SH-SY5Y (cell line): ENCODE data around the gene ACOXL.

Experiments used
- GATA2 ChIP-seq: IDR thresholded peaks from 2 replicates; pipeline ENCODE4 v1.6.1; 2011; ENCODE audit warnings: mild to moderate bottlenecking, low read depth, low read length
- GATA3 ChIP-seq: IDR thresholded peaks from 2 replicates; pipeline ENCODE4 v1.6.1; 2011; ENCODE audit warnings: low read depth, mild to moderate bottlenecking, low read length, moderate library complexity

ACOXL gene

GRCh38 chr2:111057045-111057444 is 324.7 kb downstream of the ACOXL start:
- TF ChIP-seq GATA2 (no peak), GATA3 (no peak)

- TF ChIP-seq GATA3 = no peak
Measured at GRCh38 chr2:111057721-111058120, 325.3 kb downstream of the ACOXL start.

- TF ChIP-seq GATA3 (no peak), GATA2 (no peak)
Measured at GRCh38 chr2:111058264-111058663, 325.9 kb downstream of the ACOXL start.

GRCh38 chr2:111061191-111061590 is 328.8 kb downstream of the ACOXL start:
- TF ChIP-seq GATA2 = no peak
- TF ChIP-seq GATA3 = no peak

- TF ChIP-seq GATA2 = no peak
- no peak for TF ChIP-seq GATA3
Measured at GRCh38 chr2:111062417-111062816, 330.0 kb downstream of the ACOXL start.

- TF ChIP-seq GATA2 = no peak
Measured at GRCh38 chr2:111066062-111066593, 333.8 kb downstream of the ACOXL start.

- TF ChIP-seq GATA3 = no peak
- no peak for TF ChIP-seq GATA2
Measured at GRCh38 chr2:111068435-111069058, 336.2 kb downstream of the ACOXL start.

- TF ChIP-seq GATA3 = no peak
- TF ChIP-seq GATA2 = no peak
Measured at GRCh38 chr2:111069722-111070121, 337.3 kb downstream of the ACOXL start.

GRCh38 chr2:111071600-111072171 is 339.3 kb downstream of the ACOXL start:
- TF ChIP-seq GATA2 (no peak), GATA3 (no peak)

GRCh38 chr2:111072220-111072871 is 340.0 kb downstream of the ACOXL start:
- no peak for TF ChIP-seq GATA3
- TF ChIP-seq GATA2 = no peak

- TF ChIP-seq GATA2 (no peak), GATA3 (no peak)
Measured at GRCh38 chr2:111091811-111092211, 359.4 kb downstream of the ACOXL start.

GRCh38 chr2:111094691-111095090 is 362.3 kb downstream of the ACOXL start:
- TF ChIP-seq GATA2 = no peak
- no peak for TF ChIP-seq GATA3

- TF ChIP-seq GATA2 (no peak), GATA3 (no peak)
Measured at GRCh38 chr2:111095434-111095833, 363.1 kb downstream of the ACOXL start.

GRCh38 chr2:111099402-111099801 is 367.0 kb downstream of the ACOXL start:
- TF ChIP-seq GATA3 (no peak), GATA2 (no peak)
